K562 (cell line): Measurements from ENCODE around the gene SYT6. TPM values are rescaled to one million over a fixed set of nuclear protein-coding genes. Genes with fewer than 3 reads are reported as not detected.
A peak's percentile ranks its signal among the peaks of the same experiment; 100 is the strongest.

Experiments used
- ATAC-seq: fragments of 200-7000 bp; cut with Tn5 transposase; 3 replicates; pipeline ENCODE4 v1.9.1; 2020; ENCODE audit warnings: moderate library complexity
- BruUV-seq: library from RNA; stranded (reverse); fragments of 400-500 nt; replicated peaks from 2 replicates; lab custom pipeline; 2021; lab: Mats Ljungman, UMichigan
- CTCF ChIA-PET: fragments of 300-600 bp; formaldehyde crosslinking; extraction: SDS; loops from one replicate; lab custom pipeline; 2021; ENCODE audit warnings: low intra/inter-chr PET ratio; lab: Yijun Ruan, JAX
- POLR2A ChIA-PET: fragments of 300-600, 350-650 bp; sonication (Branson Sonifier 250); formaldehyde crosslinking; extraction: SDS; loops from one replicate; lab custom pipeline; 2021; ENCODE audit warnings: antibody characterized with exemption, inconsistent platforms; lab: Yijun Ruan, JAX
- DNase-seq, 4 experiments: peaks; one replicate each; pipeline versions ENCODE4 v3.0.0 to v3.0.0-alpha.2; 2011 to 2018; ENCODE audit warnings: low spot score in 3 of 4, mixed read lengths in 3 of 4; ENCODE audit errors: extremely low read depth in 1 of 4
- FAIRE-seq: peaks from 2 replicates; lab custom pipeline; 2011; peaks lifted over from hg19 to GRCh38; lab: Jason Lieb, UNC
- H2AFZ ChIP-seq: 2 replicates; pipeline ENCODE4 v1.6.0; 2011; ENCODE audit warnings: low read depth, low read length, control low read depth, inconsistent platforms
- H3K27ac ChIP-seq: fragments of 200-600 bp; 3 replicates; pipeline ENCODE4 v1.8.0; 2011; ENCODE audit warnings: low read depth, mild to moderate bottlenecking, control low read depth, inconsistent platforms, low read length, moderate library complexity, mixed read lengths; ENCODE audit errors: extremely low read depth
- H3K27me3 ChIP-seq, 2 experiments: fragments of 300-600 bp in 1 of 2; 2 replicates in 1 of 2; 3 replicates in 1 of 2; pipeline versions ENCODE4 v1.6.0 to v1.8.0; 2011; ENCODE audit warnings: inconsistent platforms in 2 of 2, low read length in 2 of 2, mild to moderate bottlenecking in 1 of 2, mixed read lengths in 1 of 2, moderate library complexity in 1 of 2; ENCODE audit not compliant: control insufficient read depth in 2 of 2, insufficient read depth in 2 of 2
- H3K36me3 ChIP-seq: fragments of 300-600 bp; 3 replicates; pipeline ENCODE4 v1.8.0; 2011; ENCODE audit warnings: mild to moderate bottlenecking, low read length, inconsistent platforms; ENCODE audit not compliant: control insufficient read depth, insufficient read depth
- H3K4me1 ChIP-seq, 2 experiments: fragments of 200-600 bp in 1 of 2; replicated peaks in 1 of 2; 2 replicates in 1 of 2; 3 replicates in 1 of 2; pipeline versions ENCODE4 v1.5.1 to v1.8.0; 2011; ENCODE audit warnings: inconsistent platforms in 2 of 2, low read length in 2 of 2, mild to moderate bottlenecking in 1 of 2, mixed read lengths in 1 of 2, moderate library complexity in 1 of 2; ENCODE audit not compliant: control insufficient read depth in 2 of 2, insufficient read depth in 2 of 2
- H3K4me2 ChIP-seq: 2 replicates; pipeline ENCODE4 v1.6.1; 2011; ENCODE audit warnings: low read length, control low read depth, inconsistent platforms, mixed read lengths; ENCODE audit not compliant: insufficient read depth
- H3K4me3 ChIP-seq: fragments of 200-600 bp; sonication (generic), shearing (Covaris generic); 2 replicates; pipeline ENCODE4 v1.5.1; 2016; ENCODE audit warnings: control low read depth, inconsistent platforms
- H3K79me2 ChIP-seq: fragments of 200-600 bp; 3 replicates; pipeline ENCODE4 v1.8.0; 2011; ENCODE audit warnings: low read length, inconsistent platforms; ENCODE audit not compliant: control insufficient read depth, insufficient read depth
- H3K9ac ChIP-seq, 2 experiments: 2 replicates each; pipeline versions ENCODE4 v1.6.0 to v1.6.1; 2011; ENCODE audit warnings: low read depth in 2 of 2, low read length in 2 of 2, control low read depth in 1 of 2, inconsistent platforms in 1 of 2, mild to moderate bottlenecking in 1 of 2, mixed read lengths in 1 of 2; ENCODE audit not compliant: insufficient read depth in 1 of 2
- H3K9me1 ChIP-seq: one replicate; pipeline ENCODE4 v1.6.0; 2011; ENCODE audit warnings: inconsistent platforms, mild to moderate bottlenecking, low read length, moderate library complexity; ENCODE audit not compliant: control insufficient read depth, insufficient read depth
- H3K9me3 ChIP-seq: replicated peaks from 2 replicates; pipeline ENCODE4 v1.5.1; 2011; ENCODE audit warnings: low read depth, low read length, inconsistent platforms; ENCODE audit not compliant: control insufficient read depth, insufficient read depth
- H4K20me1 ChIP-seq: replicated peaks from 2 replicates; pipeline ENCODE4 v1.6.1; 2011; ENCODE audit warnings: low read length, inconsistent platforms, mixed read lengths; ENCODE audit not compliant: control insufficient read depth, insufficient read depth
- ATF2 ChIP-seq: sonication (generic); formaldehyde crosslinking; IDR thresholded peaks from 2 replicates; pipeline ENCODE4 v1.8.1; 2022; ENCODE audit warnings: missing genetic modification reagents
- CREM ChIP-seq: IDR thresholded peaks from 2 replicates; pipeline ENCODE4 v1.6.1; 2014; ENCODE audit warnings: antibody characterized with exemption, low read depth
- DPF2 ChIP-seq: fragments of 450-650 bp; IDR thresholded peaks from 2 replicates; pipeline ENCODE4 v1.6.1; 2016
- JUNB ChIP-seq: fragments of 450-650 bp; formaldehyde crosslinking; conservative IDR thresholded peaks from 2 replicates; pipeline ENCODE4 v1.4.0; 2020; ENCODE audit warnings: mild to moderate bottlenecking
- KAT8 ChIP-seq: fragments of 450-650 bp; IDR thresholded peaks from 2 replicates; pipeline ENCODE4 v1.6.1; 2016; ENCODE audit warnings: low read depth, mild to moderate bottlenecking
- MEF2D ChIP-seq: conservative IDR thresholded peaks from 2 replicates; pipeline ENCODE4 v1.6.1; 2016; ENCODE audit warnings: low read depth, missing genetic modification characterization, missing compliant biosample characterization
- MIER1 ChIP-seq: fragments of 450-650 bp; IDR thresholded peaks from 2 replicates; pipeline ENCODE4 v1.6.1; 2016; ENCODE audit warnings: antibody characterized with exemption, mild to moderate bottlenecking, low read depth
- NCOR1 ChIP-seq: fragments of 450-650 bp; IDR thresholded peaks from 2 replicates; pipeline ENCODE4 v1.6.1; 2016; ENCODE audit warnings: mild to moderate bottlenecking, moderate library complexity
- XRCC3 ChIP-seq: fragments of 450-650 bp; IDR thresholded peaks from 2 replicates; pipeline ENCODE4 v1.6.1; 2017; ENCODE audit warnings: mild to moderate bottlenecking, moderate library complexity
- ZBTB17 ChIP-seq: fragments of 450-650 bp; formaldehyde crosslinking; IDR thresholded peaks from 2 replicates; pipeline ENCODE4 v1.4.0; 2020; ENCODE audit warnings: mild to moderate bottlenecking
- ZFP30 ChIP-seq: fragments of 250-450 bp; sonication (Bioruptor Pico); IDR thresholded peaks from 2 replicates; pipeline ENCODE4 v1.8.0; 2022; ENCODE audit warnings: moderate library complexity, mild to moderate bottlenecking, inconsistent platforms, borderline replicate concordance
- ZNF12 ChIP-seq: sonication (generic); formaldehyde crosslinking; IDR thresholded peaks from 2 replicates; pipeline ENCODE4 v1.4.0; 2020; ENCODE audit warnings: mild to moderate bottlenecking, missing genetic modification reagents
- WGBS: fragments of 100-300 bp; shearing (Covaris generic); methylation state at CpG from one replicate; pipeline ENCODE4 v1.1.6; 2016; ENCODE audit warnings: low coverage, mixed read lengths; ENCODE audit not compliant: insufficient coverage; ENCODE audit errors: missing lambda C conversion rate; 5-methylcytosine and 5-hydroxymethylcytosine counted together
- in situ Hi-C: fragments of 300-500 bp; cut with MboI; formaldehyde crosslinking; loops from 4 replicates; pipeline ENCODE4 v1.15.0; 2018; ENCODE audit warnings: inconsistent platforms, mixed read lengths
- intact Hi-C: fragments of 100-400 bp; cut with micrococcal nuclease; formaldehyde crosslinking; loops from 2 replicates; pipeline ENCODE4 v1.14.2; 2022
- polyA plus RNA-seq, 8 experiments: library from polyadenylated mRNA; depleted of rRNA in 4 of 8; stranded (reverse) in 5 of 8; unstranded in 3 of 8; fragments of >200 nt; fragmentation: Nextera tagmentation in 2 of 8; fragmentation: Illumina TruSeq in 1 of 8; extraction: Ambion mirVana in 2 of 8; extraction: Trizol in 1 of 8; gene quantifications; 2 replicates each; pipeline versions ENCODE4 v1.2.1 to v1.2.3, GENCODE V29; 2011 to 2014; ENCODE audit warnings: inconsistent platforms in 1 of 8, missing spikeins in 1 of 8
- total RNA-seq, 7 experiments: library from RNA; depleted of rRNA in 6 of 7; stranded (reverse); fragments of >200 nt in 6 of 7; fragmentation: Illumina TruSeq in 2 of 7; extraction: Trizol in 2 of 7; gene quantifications; 2 replicates each; pipeline versions ENCODE4 v1.2.1 to v1.2.3, GENCODE V29; 2011 to 2021; ENCODE audit warnings: low replicate concordance in 1 of 7
- TF ChIP-seq, protein P1 (sequence below): fragments of 250-450 bp; sonication (Bioruptor Pico); IDR thresholded peaks from 2 replicates; pipeline ENCODE4 v1.4.0; 2020; ENCODE audit warnings: mild to moderate bottlenecking
- TF ChIP-seq, protein P2 (sequence below): fragments of 450-650 bp; IDR thresholded peaks from 2 replicates; pipeline ENCODE4 v1.6.1; 2017; ENCODE audit warnings: antibody characterized with exemption, mild to moderate bottlenecking

The SYT6 gene
- total and polyA plus RNA-seq, 9 of the 15 experiments (the other 6 are each of a cell fraction or from before 2014, with no cell fraction given): 0.06 TPM; not detected in 8

- no peak overlapping the region for H2AFZ ChIP-seq
- H3K9ac ChIP-seq: no peak overlapping the region
- CTCF ChIA-PET: no interaction called here
- H3K4me3 ChIP-seq: no peak overlapping the region
- no peaks in the 10 kb centered on the region for H4K20me1 ChIP-seq
- DNase-seq: no peak
- H3K27me3 ChIP-seq: peaks cover 8 to 11% of the 10 kb centered on the region in 2 experiments
- TF ChIP-seq ZFP30 (CRISPR knock-in tag) (no peak), DPF2 (no peak), MEF2D (tag) (no peak), ZNF12 (CRISPR knock-in tag) (no peak), CREM (no peak), KAT8 (no peak), MIER1 (no peak), ATF2 (CRISPR knock-in tag) (no peak), JUNB (CRISPR knock-in tag) (no peak), NCOR1 (no peak), ZBTB17 (CRISPR knock-in tag) (no peak), XRCC3 (no peak)
- TF ChIP-seq, protein P1, sequence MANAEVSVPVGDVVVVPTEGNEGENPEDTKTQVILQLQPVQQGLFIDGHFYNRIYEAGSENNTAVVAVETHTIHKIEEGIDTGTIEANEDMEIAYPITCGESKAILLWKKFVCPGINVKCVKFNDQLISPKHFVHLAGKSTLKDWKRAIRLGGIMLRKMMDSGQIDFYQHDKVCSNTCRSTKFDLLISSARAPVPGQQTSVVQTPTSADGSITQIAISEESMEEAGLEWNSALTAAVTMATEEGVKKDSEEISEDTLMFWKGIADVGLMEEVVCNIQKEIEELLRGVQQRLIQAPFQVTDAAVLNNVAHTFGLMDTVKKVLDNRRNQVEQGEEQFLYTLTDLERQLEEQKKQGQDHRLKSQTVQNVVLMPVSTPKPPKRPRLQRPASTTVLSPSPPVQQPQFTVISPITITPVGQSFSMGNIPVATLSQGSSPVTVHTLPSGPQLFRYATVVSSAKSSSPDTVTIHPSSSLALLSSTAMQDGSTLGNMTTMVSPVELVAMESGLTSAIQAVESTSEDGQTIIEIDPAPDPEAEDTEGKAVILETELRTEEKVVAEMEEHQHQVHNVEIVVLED: no peak
- TF ChIP-seq, protein P2, sequence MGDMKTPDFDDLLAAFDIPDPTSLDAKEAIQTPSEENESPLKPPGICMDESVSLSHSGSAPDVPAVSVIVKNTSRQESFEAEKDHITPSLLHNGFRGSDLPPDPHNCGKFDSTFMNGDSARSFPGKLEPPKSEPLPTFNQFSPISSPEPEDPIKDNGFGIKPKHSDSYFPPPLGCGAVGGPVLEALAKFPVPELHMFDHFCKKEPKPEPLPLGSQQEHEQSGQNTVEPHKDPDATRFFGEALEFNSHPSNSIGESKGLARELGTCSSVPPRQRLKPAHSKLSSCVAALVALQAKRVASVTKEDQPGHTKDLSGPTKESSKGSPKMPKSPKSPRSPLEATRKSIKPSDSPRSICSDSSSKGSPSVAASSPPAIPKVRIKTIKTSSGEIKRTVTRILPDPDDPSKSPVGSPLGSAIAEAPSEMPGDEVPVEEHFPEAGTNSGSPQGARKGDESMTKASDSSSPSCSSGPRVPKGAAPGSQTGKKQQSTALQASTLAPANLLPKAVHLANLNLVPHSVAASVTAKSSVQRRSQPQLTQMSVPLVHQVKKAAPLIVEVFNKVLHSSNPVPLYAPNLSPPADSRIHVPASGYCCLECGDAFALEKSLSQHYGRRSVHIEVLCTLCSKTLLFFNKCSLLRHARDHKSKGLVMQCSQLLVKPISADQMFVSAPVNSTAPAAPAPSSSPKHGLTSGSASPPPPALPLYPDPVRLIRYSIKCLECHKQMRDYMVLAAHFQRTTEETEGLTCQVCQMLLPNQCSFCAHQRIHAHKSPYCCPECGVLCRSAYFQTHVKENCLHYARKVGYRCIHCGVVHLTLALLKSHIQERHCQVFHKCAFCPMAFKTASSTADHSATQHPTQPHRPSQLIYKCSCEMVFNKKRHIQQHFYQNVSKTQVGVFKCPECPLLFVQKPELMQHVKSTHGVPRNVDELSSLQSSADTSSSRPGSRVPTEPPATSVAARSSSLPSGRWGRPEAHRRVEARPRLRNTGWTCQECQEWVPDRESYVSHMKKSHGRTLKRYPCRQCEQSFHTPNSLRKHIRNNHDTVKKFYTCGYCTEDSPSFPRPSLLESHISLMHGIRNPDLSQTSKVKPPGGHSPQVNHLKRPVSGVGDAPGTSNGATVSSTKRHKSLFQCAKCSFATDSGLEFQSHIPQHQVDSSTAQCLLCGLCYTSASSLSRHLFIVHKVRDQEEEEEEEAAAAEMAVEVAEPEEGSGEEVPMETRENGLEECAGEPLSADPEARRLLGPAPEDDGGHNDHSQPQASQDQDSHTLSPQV: no peak
- H3K27ac ChIP-seq: no peak overlapping the region
- POLR2A ChIA-PET: interaction anchor here (0.6 to 1.6 kb wide), 3 partner anchors 9 to 110 kb away, joined by 3 to 5 read pairs (median 4); no protein-coding TSS in a partner anchor
- WGBS: 0% methylated on average over 2 of the region's 2 CpGs
- no TSS peak for BruUV-seq
- H3K9me1 ChIP-seq: no peaks in the 10 kb centered on the region
- H3K4me1 ChIP-seq: no peaks in the 10 kb centered on the region
- H3K4me2 ChIP-seq: no peak overlapping the region
- in situ Hi-C loops (no loop called here), intact Hi-C loops (no loop called here)
- H3K9me3 ChIP-seq: no peaks in the 10 kb centered on the region
- peak; percentile 6 for FAIRE-seq
- no peaks in the 10 kb centered on the region for H3K79me2 ChIP-seq
- no peak for ATAC-seq
- H3K36me3 ChIP-seq: no peaks in the 10 kb centered on the region
Measured at GRCh38 chr1:114178936-114179335, 25.3 kb upstream of the SYT6 start.
